ENCODE measurements around the gene KCNIP1. TPM values are rescaled to one million over a fixed set of nuclear protein-coding genes. Genes with fewer than 3 reads are reported as not detected.
A peak's percentile ranks its signal among the peaks of the same experiment; 100 is the strongest.

Gene KCNIP1
- polyA plus RNA-seq, 1 donor (not counting 4 experiments of a cell fraction or from before 2014, with no cell fraction given), result not detected

GRCh38 chr5:170591054-170591453, 87.2 kb downstream of the KCNIP1 start:
- FAIRE-seq, result no peak
- H3K27me3 ChIP-seq (ENCODE audit: control insufficient read depth, extremely low read depth, insufficient read depth, low read length), result peaks cover 9% of the 10 kb centered on the region

GRCh38 chr5:170596482-170597044, 92.7 kb downstream of the KCNIP1 start:
- H3K9me3 ChIP-seq (ENCODE audit: control insufficient read depth, low read depth, low read length), result no peaks in the 10 kb centered on the region
- H3K79me2 ChIP-seq (ENCODE audit: control insufficient read depth, insufficient read depth, low read length), result no peaks in the 10 kb centered on the region
- no peaks in the 10 kb centered on the region for H3K36me3 ChIP-seq (ENCODE audit: control insufficient read depth in 2 of 2, extremely low read depth in 1 of 2, insufficient read depth in 2 of 2, low read length in 2 of 2)
- H3K9me1 ChIP-seq (ENCODE audit: control insufficient read depth, extremely low read depth, insufficient read depth, low read length), result no peaks in the 10 kb centered on the region
- no peak overlapping the region for H3K27ac ChIP-seq (ENCODE audit: control insufficient read depth, insufficient read depth, low read length)
- H2AFZ ChIP-seq (ENCODE audit: control insufficient read depth, low read length), result no peak overlapping the region
- no peaks in the 10 kb centered on the region for H4K20me1 ChIP-seq (ENCODE audit: control insufficient read depth, extremely low read depth, insufficient read depth, low read length)
- peaks cover 13% of the 10 kb centered on the region for H3K4me1 ChIP-seq (ENCODE audit: control insufficient read depth, extremely low read depth, insufficient read depth, low read length)
- H3K4me3 ChIP-seq (ENCODE audit: control insufficient read depth in 2 of 3, extremely low read depth in 1 of 3, insufficient read depth in 2 of 3, low read depth in 1 of 3, low read length in 3 of 3), result no peak overlapping the region
- no peak overlapping the region for H3K9ac ChIP-seq (ENCODE audit: control insufficient read depth, extremely low read depth, insufficient read depth, low read length)
- H3K4me2 ChIP-seq (ENCODE audit: control insufficient read depth, extremely low read depth, insufficient read depth, low read depth, low read length), result peak overlapping the region; percentile 77
- H3K27me3 ChIP-seq (ENCODE audit: control insufficient read depth, extremely low read depth, insufficient read depth, low read length), result peaks cover 21% of the 10 kb centered on the region
- DNase-seq (ENCODE audit: low read depth, low spot score) (no peak), FAIRE-seq (no peak)
- TF ChIP-seq CTCF (optimal IDR thresholded peaks at IDR 0.05 in 1 of 3, IDR thresholded peaks at IDR 0.05 in 1 of 3, conservative IDR thresholded peaks at IDR 0.05 in 1 of 3; ENCODE audit: extremely low read depth in 1 of 3, insufficient read depth in 2 of 3, low read length in 3 of 3), result no peak
- no peak for TF ChIP-seq EZH2 (IDR thresholded peaks at IDR 0.05; ENCODE audit: low read length)
- dilution Hi-C loops (cut with MboI; ENCODE audit: extremely low pct_ligation_motif_present, low sequenced_read_pairs), result no loop called here

More at GRCh38 chr5:170591054-170591453, 87.2 kb downstream of the KCNIP1 start:
- Histone ChIP-seq H3K9me3 (ENCODE audit: control insufficient read depth, low read depth, low read length) (no peaks in the 10 kb centered on the region), H2AFZ (ENCODE audit: control insufficient read depth, low read length) (no peak overlapping the region), H3K79me2 (ENCODE audit: control insufficient read depth, insufficient read depth, low read length) (no peaks in the 10 kb centered on the region), H3K9me1 (ENCODE audit: control insufficient read depth, extremely low read depth, insufficient read depth, low read length) (no peaks in the 10 kb centered on the region), H4K20me1 (ENCODE audit: control insufficient read depth, extremely low read depth, insufficient read depth, low read length) (no peaks in the 10 kb centered on the region), H3K4me3 (ENCODE audit: control insufficient read depth in 2 of 3, extremely low read depth in 1 of 3, insufficient read depth in 2 of 3, low read depth in 1 of 3, low read length in 3 of 3) (no peak overlapping the region), H3K4me2 (ENCODE audit: control insufficient read depth, extremely low read depth, insufficient read depth, low read depth, low read length) (no peak overlapping the region), H3K27ac (ENCODE audit: control insufficient read depth, insufficient read depth, low read length) (no peak overlapping the region), H3K4me1 (ENCODE audit: control insufficient read depth, extremely low read depth, insufficient read depth, low read length) (no peaks in the 10 kb centered on the region), H3K9ac (ENCODE audit: control insufficient read depth, extremely low read depth, insufficient read depth, low read length) (no peak overlapping the region), H3K36me3 (ENCODE audit: control insufficient read depth in 2 of 2, extremely low read depth in 1 of 2, insufficient read depth in 2 of 2, low read length in 2 of 2) (no peaks in the 10 kb centered on the region)
- dilution Hi-C loops (cut with MboI; ENCODE audit: extremely low pct_ligation_motif_present, low sequenced_read_pairs), result no loop called here
- TF ChIP-seq EZH2 (IDR thresholded peaks at IDR 0.05; ENCODE audit: low read length), result no peak
- no peak for TF ChIP-seq CTCF (optimal IDR thresholded peaks at IDR 0.05 in 1 of 3, IDR thresholded peaks at IDR 0.05 in 1 of 3, conservative IDR thresholded peaks at IDR 0.05 in 1 of 3; ENCODE audit: extremely low read depth in 1 of 3, insufficient read depth in 2 of 3, low read length in 3 of 3)
- no peak for DNase-seq (ENCODE audit: low read depth, low spot score)

All from keratinocyte (primary cell).